ENCODE results near the gene VSX1. TPM values are rescaled to one million over a fixed set of nuclear protein-coding genes. Genes with fewer than 3 reads are reported as not detected.

Gene VSX1
- total RNA-seq, 6 donors from 2014 or later: not detected

DNA sequence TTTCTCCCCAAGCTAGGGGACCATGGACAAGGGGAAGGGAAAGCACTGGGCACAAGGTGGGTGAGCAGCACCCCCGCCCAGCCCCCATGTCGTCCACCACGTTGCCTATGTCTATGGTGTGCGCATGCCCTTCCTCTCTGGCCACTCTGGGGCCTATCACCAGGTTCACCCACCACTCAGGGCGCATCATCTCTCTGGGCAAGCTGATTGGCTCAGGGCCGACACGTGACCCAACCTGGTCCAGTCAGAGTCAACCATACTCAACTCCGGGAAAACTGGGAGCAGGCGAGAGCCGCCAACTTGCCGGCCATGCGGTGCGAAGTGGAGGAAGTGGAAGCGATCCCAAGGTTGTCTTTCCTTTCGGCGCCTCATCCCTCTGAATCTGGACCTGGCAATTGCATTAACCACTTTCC lies 49.9 kb downstream of the VSX1 start:
- H3K9me3 ChIP-seq: no peaks in the 10 kb centered on the region
- no peaks in the 10 kb centered on the region for H3K27me3 ChIP-seq
- ATAC-seq (ENCODE audit: low FRiP score in 2 of 2) (peak in 1 of 2 donors; percentile 54), DNase-seq (no peak)
- peaks cover 40 to 41% (median 41%) of the 10 kb centered on the region in 4 donors for H3K4me1 ChIP-seq
- 94 to 95% methylated on average over 16 of the region's 16 CpGs for WGBS, 2 donors
- TF ChIP-seq POLR2A (IDR thresholded peaks at IDR 0.05): no peak
- TF ChIP-seq EP300 (IDR thresholded peaks at IDR 0.05): no peak
- TF ChIP-seq, protein P1, sequence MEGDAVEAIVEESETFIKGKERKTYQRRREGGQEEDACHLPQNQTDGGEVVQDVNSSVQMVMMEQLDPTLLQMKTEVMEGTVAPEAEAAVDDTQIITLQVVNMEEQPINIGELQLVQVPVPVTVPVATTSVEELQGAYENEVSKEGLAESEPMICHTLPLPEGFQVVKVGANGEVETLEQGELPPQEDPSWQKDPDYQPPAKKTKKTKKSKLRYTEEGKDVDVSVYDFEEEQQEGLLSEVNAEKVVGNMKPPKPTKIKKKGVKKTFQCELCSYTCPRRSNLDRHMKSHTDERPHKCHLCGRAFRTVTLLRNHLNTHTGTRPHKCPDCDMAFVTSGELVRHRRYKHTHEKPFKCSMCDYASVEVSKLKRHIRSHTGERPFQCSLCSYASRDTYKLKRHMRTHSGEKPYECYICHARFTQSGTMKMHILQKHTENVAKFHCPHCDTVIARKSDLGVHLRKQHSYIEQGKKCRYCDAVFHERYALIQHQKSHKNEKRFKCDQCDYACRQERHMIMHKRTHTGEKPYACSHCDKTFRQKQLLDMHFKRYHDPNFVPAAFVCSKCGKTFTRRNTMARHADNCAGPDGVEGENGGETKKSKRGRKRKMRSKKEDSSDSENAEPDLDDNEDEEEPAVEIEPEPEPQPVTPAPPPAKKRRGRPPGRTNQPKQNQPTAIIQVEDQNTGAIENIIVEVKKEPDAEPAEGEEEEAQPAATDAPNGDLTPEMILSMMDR (IDR thresholded peaks at IDR 0.05): no peak
- no peak for TF ChIP-seq POLR2AphosphoS5 (IDR thresholded peaks at IDR 0.05)
- no peak overlapping the region for H3K4me3 ChIP-seq
- peak overlapping the region in 3 of 4 donors; percentile 17 to 72 (median 24) for H3K27ac ChIP-seq
- H3K36me3 ChIP-seq: peaks cover 0 to 7% (median 2%) of the 10 kb centered on the region in 4 donors

DNA sequence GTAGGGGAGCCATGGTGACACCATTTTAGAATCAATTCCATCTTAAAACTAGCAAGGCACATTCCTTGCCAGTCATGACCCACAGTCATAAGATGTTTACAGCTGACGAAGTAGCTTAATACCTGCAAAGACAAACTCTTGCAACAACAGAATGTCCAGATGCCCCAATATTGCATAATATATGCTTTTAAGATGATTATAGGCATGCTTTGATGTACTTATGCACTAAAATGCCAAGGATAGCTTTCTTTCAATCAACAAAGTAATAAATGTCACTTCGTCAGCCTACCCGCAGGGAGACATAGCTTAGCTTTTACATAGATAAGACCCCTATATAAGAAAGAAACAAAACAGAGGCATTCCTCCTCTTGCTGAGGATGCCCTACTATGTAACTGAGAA lies 50.7 kb downstream of the VSX1 start:
- Histone ChIP-seq H3K27me3 (no peaks in the 10 kb centered on the region), H3K36me3 (peaks cover 0 to 7% (median 2%) of the 10 kb centered on the region in 4 donors), H3K27ac (no peak overlapping the region), H3K4me3 (no peak overlapping the region), H3K4me1 (peaks cover 31 to 34% (median 33%) of the 10 kb centered on the region in 4 donors), H3K9me3 (no peaks in the 10 kb centered on the region)
- WGBS, 2 donors: 83 to 92% methylated on average over 3 of the region's 3 CpGs
- no peak for ATAC-seq (ENCODE audit: low FRiP score in 2 of 2)
- DNase-seq: no peak
- TF ChIP-seq POLR2AphosphoS5 (IDR thresholded peaks at IDR 0.05) (no peak), EP300 (IDR thresholded peaks at IDR 0.05) (no peak), POLR2A (IDR thresholded peaks at IDR 0.05) (no peak)
- TF ChIP-seq, protein P1 (IDR thresholded peaks at IDR 0.05): no peak

DNA sequence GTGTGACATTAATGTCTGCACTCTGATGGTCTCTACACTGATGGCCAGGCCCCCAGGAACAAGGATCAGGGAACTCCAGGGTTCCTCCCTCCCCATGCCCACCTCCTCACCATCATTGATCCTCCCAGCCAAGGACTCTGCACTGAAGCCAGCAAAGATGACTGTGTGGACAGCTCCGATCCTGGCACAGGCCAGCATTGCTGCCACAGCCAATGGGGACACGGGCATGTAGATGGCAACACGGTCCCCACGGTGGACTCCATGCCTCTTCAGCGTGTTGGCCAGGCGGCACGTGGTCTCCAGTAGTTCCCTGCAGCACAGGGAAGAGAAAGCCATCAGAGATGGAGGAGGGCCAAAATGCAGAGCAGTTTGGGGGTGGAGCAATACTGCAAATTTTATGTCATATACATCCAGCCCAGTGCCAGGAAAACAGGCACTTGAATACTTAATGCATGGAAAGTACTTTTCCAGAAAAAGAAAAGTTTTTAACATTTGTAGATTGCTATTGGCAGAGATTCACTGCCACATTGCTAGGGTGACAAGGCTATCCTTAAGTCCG lies 51.2 kb downstream of the VSX1 start:
- no peak overlapping the region for H3K27ac ChIP-seq
- peaks cover 0 to 7% (median 2%) of the 10 kb centered on the region in 4 donors for H3K36me3 ChIP-seq
- no peak for DNase-seq
- no peaks in the 10 kb centered on the region for H3K27me3 ChIP-seq
- H3K9me3 ChIP-seq: no peaks in the 10 kb centered on the region
- no peak for TF ChIP-seq POLR2AphosphoS5 (IDR thresholded peaks at IDR 0.05)
- TF ChIP-seq POLR2A (IDR thresholded peaks at IDR 0.05): no peak
- TF ChIP-seq EP300 (IDR thresholded peaks at IDR 0.05): no peak
- TF ChIP-seq, protein P1 (IDR thresholded peaks at IDR 0.05): no peak
- 95 to 96% methylated on average over 8 of the region's 8 CpGs for WGBS, 2 donors
- peaks cover 26 to 32% (median 28%) of the 10 kb centered on the region in 4 donors for H3K4me1 ChIP-seq
- no peak for ATAC-seq (ENCODE audit: low FRiP score in 2 of 2)
- no peak overlapping the region for H3K4me3 ChIP-seq

DNA sequence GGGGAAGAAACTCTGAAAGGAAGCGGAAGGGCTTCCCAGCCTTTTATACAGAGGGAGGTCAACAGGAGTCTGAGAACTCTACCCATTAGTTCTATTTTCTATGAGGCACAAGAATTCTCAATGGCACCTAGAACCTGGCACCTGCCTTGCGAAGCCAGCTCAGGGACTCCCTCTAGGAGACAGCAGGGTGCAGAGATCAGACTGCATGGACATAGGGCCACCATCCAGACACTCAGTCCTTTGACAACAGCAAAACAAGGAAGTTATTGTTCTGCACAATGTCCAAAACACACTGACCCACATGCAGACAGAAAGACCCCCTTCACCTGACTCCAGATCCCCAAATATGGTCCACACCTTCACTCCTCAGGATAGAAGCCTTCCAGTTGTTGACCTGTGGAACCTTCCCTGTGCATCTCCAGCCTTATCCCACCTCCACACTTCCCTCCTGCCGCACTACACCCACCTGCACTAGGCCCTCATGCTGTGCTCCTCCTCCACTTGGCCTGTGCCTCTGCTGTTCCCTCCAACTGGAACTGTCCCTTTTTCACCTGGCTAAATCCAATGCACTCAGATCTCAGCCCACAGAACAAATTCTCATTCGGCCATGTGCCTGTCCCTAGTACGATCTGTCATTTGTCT lies 51.8 kb downstream of the VSX1 start:
- Histone ChIP-seq H3K4me1 (peaks cover 20 to 29% (median 22%) of the 10 kb centered on the region in 4 donors), H3K4me3 (no peak overlapping the region), H3K36me3 (peaks cover 0 to 7% (median 4%) of the 10 kb centered on the region in 4 donors), H3K9me3 (no peaks in the 10 kb centered on the region), H3K27ac (no peak overlapping the region), H3K27me3 (no peaks in the 10 kb centered on the region)
- DNase-seq: no peak
- 94 to 98% methylated on average over 5 of the region's 5 CpGs for WGBS, 2 donors
- ATAC-seq (ENCODE audit: low FRiP score in 2 of 2): no peak
- TF ChIP-seq POLR2AphosphoS5 (IDR thresholded peaks at IDR 0.05) (no peak), EP300 (IDR thresholded peaks at IDR 0.05) (no peak), POLR2A (IDR thresholded peaks at IDR 0.05) (no peak)
- TF ChIP-seq, protein P1 (IDR thresholded peaks at IDR 0.05): no peak

Measured in upper lobe of left lung (tissue), 6 donors.